Measurements from ENCODE around the gene PPME1.

DNA sequence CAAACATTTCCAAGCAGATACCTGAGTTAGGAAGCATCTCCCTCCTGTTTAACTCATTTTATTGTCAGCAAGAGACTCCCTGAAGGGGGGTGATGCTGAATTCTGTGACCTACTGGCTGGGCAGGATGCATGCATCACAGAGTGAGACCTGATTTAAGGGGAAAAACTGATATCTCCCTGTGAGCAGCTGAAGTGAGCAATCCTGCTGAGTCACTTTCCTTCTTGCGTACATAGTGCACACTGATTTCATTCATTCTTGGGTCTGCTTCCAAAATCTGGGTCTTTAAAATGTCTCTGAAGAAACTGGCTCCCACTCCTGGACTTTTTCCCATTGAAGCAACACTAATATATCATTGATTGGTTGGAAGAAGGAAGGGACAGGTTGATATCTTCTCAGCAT lies 117.1 kb downstream of the PPME1 start:
- TF ChIP-seq CTCF (IDR thresholded peaks at IDR 0.05; ENCODE audit: low read depth, low read length, poor library complexity, severe bottlenecking) (no peak), EZH2phosphoT487 (IDR thresholded peaks at IDR 0.05; ENCODE audit: borderline replicate concordance, low read length) (no peak)
